GM12801 (cell line): ENCODE measurements around the gene GCNT1.

Experiments used
- TF ChIP-seq, protein P1 (sequence below): IDR thresholded peaks from one replicate; pipeline ENCODE4 v1.5.1; 2011; ENCODE audit warnings: control low read depth; ENCODE audit not compliant: insufficient read length; ENCODE audit errors: extremely low read depth

GCNT1 gene

DNA sequence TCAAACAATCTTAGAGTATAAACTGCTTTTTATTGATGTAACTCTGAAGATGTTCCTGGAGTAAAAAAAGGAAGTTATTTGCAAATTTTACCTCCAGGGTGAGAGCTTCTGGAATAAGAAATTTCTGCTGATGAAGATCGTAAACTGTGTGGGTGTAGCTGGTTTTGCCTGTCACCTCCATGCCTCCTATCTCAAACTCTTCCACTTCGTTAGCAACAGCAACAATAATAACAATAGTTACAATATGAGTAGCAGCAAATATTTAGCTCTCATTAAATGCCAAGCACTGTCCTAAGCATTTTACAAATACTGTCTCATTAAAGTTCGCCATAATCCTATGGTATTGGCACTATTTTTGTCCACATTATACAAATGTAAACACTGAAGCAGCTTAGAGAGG, 57.9 kb downstream of the GCNT1 start:
- TF ChIP-seq, protein P1, sequence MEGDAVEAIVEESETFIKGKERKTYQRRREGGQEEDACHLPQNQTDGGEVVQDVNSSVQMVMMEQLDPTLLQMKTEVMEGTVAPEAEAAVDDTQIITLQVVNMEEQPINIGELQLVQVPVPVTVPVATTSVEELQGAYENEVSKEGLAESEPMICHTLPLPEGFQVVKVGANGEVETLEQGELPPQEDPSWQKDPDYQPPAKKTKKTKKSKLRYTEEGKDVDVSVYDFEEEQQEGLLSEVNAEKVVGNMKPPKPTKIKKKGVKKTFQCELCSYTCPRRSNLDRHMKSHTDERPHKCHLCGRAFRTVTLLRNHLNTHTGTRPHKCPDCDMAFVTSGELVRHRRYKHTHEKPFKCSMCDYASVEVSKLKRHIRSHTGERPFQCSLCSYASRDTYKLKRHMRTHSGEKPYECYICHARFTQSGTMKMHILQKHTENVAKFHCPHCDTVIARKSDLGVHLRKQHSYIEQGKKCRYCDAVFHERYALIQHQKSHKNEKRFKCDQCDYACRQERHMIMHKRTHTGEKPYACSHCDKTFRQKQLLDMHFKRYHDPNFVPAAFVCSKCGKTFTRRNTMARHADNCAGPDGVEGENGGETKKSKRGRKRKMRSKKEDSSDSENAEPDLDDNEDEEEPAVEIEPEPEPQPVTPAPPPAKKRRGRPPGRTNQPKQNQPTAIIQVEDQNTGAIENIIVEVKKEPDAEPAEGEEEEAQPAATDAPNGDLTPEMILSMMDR = no peak

DNA sequence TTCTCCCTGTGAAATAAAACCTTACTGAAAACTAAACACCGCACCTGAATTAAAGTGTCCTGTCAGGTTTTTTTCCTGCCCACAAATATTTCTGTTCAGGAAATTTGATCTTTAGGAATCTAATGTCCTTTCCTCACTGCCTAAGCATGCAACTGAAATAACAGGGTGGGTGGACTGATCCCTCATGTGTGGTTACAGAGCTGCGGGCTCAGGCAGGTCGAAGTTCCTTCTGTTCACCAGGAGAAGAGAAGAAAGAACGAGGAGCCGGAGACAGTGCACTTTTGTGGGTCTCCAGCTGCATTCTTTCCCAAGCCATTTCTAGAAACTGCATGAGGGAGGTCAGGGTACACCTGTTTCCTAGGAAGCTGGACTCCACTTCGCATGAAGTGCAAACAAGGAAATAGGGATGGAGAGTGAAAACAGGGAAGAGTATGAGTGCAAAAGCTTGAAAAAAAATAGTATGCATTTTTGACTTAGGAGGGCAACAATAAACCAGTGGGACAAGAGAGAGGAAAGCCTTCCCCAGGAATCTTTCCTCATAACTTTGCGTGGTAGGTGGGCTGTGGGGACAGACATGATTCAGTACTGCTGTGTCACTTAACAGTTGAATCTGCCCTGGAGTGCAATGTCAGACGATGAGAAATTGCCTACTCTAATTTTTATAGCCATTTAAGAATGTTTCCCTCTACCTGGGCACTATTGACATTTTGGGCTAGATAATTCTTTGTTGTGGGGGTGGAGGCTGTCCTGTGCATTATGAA, 60.3 kb downstream of the GCNT1 start:
- TF ChIP-seq, protein P1 = no peak

DNA sequence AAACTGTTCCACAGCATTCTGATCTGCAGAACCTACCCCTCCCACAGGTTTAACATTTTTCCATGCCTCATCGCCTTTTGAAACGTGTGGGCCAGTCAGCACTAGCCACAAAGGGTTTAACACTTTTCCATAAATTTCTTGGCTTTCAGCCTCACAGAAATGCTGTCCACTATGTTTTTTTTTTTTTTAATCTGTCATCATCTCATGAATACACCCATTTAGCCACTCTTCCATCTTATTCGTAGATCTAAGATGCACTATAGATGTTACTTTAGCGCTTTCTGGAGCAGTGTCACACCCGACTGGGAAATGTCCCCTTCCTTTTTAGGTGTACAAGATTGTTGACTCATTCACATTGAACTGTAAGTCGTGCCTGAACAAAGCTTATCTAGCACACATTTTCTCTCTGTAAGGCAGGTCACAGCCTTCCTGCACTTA, 62.3 kb downstream of the GCNT1 start:
- TF ChIP-seq, protein P1 = no peak

DNA sequence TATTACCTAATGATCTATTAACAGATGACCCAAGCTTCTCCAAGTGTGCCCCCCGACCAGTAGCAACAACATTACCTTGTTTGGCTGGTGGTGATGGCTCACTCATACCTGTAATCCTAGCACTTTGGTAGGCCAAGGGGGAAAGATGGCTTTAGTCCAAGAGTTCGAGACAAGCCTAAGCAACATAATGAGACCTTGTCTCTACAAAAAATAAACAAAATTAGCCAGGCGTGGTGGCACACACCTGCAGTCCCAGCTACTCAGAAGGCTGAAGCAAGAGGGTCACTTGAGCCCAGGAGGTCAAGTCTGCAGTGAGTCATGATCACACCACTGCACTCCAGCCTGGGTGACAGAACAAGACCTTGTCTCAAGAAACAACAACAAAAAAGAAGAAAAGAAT, 62.9 kb downstream of the GCNT1 start:
- TF ChIP-seq, protein P1 = no peak

DNA sequence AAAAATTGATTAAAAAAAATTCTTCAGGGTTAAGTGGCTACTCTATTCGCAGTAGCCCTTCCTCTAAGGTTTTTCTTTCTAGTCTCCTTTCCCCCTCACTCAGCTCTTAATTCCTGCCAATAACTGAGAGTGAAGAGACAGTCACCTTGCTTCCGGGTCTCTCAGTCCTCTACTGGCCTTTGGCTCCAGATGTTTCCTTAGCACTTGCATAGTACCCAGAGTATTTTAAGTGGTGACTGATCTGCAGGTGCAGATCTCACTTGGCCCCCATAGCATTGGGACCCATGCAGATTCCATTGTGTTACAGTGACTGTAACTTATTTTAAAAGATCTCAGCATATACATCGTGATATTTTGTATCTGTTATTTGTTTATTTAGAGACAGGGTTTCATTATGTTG, 66.2 kb downstream of the GCNT1 start:
- TF ChIP-seq, protein P1 = no peak

DNA sequence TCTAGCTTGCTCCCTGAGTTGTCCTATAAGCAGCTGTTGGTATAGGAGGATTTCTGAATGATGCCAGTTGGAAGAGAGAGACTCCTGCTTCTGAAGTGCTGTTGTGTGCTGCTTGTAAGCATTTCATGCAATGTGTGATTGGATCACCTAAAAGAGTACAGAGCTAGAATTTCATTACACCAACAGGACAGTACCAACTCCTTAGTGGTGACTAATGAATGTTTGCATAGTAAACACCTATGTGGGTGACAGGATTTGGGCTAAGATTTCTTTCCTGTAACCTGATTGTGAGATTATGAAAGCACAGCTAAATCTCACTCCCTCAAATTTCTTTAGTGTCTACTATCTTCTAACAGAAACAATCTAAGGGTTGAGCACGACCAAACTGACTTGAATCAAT, 67.0 kb downstream of the GCNT1 start:
- TF ChIP-seq, protein P1 = no peak

- TF ChIP-seq, protein P1 = no peak
Measured at GRCh38 chr9:76528056-76528455, 69.1 kb downstream of the GCNT1 start.
